Measurements from ENCODE around the gene GVQW3. TPM values are rescaled to one million over a fixed set of nuclear protein-coding genes. Genes with fewer than 3 reads are reported as not detected.

GVQW3 gene
- total RNA-seq: 1.0 and 2.2 TPM in 2 replicates

DNA sequence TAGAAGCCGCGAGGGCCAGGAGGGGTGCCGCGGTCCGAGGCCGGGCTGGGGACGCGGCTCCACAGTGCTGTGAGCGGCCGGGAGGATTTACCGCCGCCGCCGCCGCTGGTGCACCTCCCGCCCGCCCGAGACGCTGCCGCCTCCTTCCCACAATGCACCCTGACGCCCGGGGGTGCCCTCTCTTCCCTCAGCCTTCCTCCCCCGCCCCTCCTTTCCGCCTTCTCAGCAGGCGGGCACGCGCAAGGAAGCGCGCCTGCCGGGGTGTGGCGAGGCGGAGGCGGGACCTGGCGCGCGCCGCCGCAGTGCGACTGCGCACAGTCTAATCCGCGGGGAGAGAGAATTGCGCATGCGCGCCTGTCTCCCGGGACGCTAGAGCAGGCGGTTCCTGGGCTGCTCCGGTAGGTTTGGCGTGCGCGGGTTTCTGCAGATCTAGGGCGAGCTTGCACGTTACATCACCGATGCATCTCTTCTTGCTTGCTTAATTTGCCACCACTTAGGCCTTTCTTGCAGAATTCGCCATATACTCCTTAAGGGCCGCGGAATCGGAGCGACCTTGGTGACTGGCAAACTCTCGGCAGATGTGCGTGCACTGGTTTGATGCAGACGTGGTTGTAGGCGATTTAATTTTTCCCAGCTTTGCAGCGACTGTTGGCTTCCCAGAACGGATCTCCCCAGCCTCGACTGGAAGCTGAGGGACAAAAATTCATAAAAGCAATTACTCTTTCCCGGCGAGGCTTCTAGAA, at the start of gene GVQW3, which contains the start of gene THAP12:
GVQW3 (plus strand) TSS at position 347 of the 743 bp plus-strand sequence. CDS start 506 bp downstream, outside the sequence.
THAP12 (minus strand) TSS at position 156 of the 743 bp plus-strand sequence. CDS start 296 bp downstream, outside the sequence.

DNA sequence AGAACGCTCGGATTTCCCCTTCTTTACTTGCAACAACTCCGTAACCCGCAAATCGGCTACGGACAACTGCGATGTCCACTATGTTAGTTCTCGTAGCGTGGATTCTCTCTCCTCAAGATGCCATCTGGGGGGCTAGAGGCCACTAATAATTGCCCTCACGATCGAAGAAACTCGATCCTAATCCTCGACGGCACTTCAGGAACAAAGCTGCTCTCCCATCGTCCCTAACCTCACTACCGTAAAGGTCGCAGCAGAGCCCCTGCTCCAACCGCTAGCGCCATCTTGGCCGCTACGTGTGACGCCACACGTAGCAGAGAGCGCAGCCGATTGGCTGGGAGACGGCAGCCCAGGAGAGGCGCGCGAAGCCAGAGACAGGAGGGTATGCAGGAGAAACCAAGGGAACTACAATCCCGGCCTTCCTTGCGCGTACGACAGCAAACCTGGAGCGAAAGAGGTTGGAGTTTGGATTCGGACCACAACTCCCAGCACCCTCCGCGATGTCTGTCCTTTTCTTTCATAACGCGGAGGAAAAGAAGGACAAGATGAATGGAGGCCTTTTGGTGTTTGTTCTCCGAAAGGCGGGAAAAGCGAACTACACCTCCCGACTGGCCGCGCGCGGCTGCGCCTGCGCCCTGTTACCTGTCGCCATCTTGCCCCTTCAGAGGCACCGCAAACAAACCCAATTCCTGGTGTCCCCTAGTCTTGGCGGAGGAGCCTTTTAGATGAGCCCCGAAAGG, 63.4 kb downstream of the GVQW3 start, which contains the start of gene EMSY:
EMSY (plus strand) TSS at position 635 of the 737 bp plus-strand sequence. CDS start 1,921 bp downstream, outside the sequence.

Other genes starting within 250 kb of the GVQW3 start
- 0.63 TPM in 1 of 2 replicates, not detected in the other for gene WNT11, start 174.8 kb upstream of the GVQW3 start, total RNA-seq
- gene THAP12, start 191 bp upstream of the GVQW3 start, total RNA-seq: 24.0 and 31.5 TPM in 2 replicates
- gene EMSY, start 63.7 kb downstream of the GVQW3 start, total RNA-seq: 6.0 and 6.3 TPM in 2 replicates

Measured in bronchial smooth muscle cell (primary cell).